HL-60 (cell line): ENCODE results near the gene CAST.
A peak's percentile ranks its signal among the peaks of the same experiment; 100 is the strongest.

Experiments used
- DNase-seq, 2 experiments: peaks; one replicate each; pipeline ENCODE4 v3.0.0-alpha.2; 2010 to 2020; ENCODE audit warnings: low read depth in 1 of 2, low spot score in 1 of 2
- H3K27ac ChIP-seq: fragments of 250-450 bp; sonication (Bioruptor Pico); replicated peaks from 2 replicates; pipeline ENCODE4 v1.5.1; 2020; ENCODE audit warnings: mild to moderate bottlenecking, moderate library complexity
- H3K27me3 ChIP-seq: fragments of 250-450 bp; sonication (Bioruptor Pico); 2 replicates; pipeline ENCODE4 v1.5.1; 2021; ENCODE audit warnings: mild to moderate bottlenecking, moderate library complexity; ENCODE audit not compliant: insufficient read depth, poor library complexity, severe bottlenecking
- H3K4me3 ChIP-seq: replicated peaks from 2 replicates; pipeline ENCODE4 v1.5.1; 2011; ENCODE audit warnings: mild to moderate bottlenecking, control low read depth, low read length; ENCODE audit not compliant: insufficient read depth
- GABPA ChIP-seq: IDR thresholded peaks from 2 replicates; pipeline ENCODE4 v1.6.1; 2012; ENCODE audit warnings: low read depth
- POLR2AphosphoS5 ChIP-seq: IDR thresholded peaks from 2 replicates; pipeline ENCODE4 v1.6.1; 2012; ENCODE audit warnings: low read depth
- REST ChIP-seq: IDR thresholded peaks from 2 replicates; pipeline ENCODE4 v1.6.1; 2012; ENCODE audit warnings: low read depth; ENCODE audit not compliant: insufficient replicate concordance
- SPI1 ChIP-seq: IDR thresholded peaks from 2 replicates; pipeline ENCODE4 v1.6.1; 2012; ENCODE audit warnings: low read depth, mild to moderate bottlenecking, borderline replicate concordance
- TF ChIP-seq, protein P1 (sequence below): IDR thresholded peaks from one replicate; pipeline ENCODE4 v1.5.1; 2011; ENCODE audit warnings: low read length, control low read depth, inconsistent platforms; ENCODE audit not compliant: insufficient read depth

CAST gene

DNA sequence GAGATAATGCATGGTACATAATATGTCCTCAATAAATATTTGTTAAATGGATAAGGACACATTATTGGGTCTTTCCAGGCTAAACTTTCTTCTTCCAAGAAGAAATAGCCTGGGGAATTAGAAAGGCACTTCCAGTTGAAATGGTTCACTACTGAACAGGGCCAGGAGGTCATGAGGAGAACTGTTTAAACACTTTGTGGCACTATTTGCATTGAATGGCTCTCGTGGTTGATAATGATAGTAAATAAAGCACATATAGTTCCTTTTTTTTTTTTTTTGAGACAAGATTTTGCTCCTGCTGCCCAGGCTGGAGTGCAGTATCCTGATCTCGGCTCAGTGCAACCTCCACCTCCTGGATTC is 19.9 kb upstream of the CAST start:
- Histone ChIP-seq H3K27ac (no peak overlapping the region), H3K27me3 (no peaks in the 10 kb centered on the region), H3K4me3 (no peak overlapping the region)
- TF ChIP-seq GABPA (no peak), REST (no peak), POLR2AphosphoS5 (no peak), SPI1 (no peak)
- TF ChIP-seq, protein P1, sequence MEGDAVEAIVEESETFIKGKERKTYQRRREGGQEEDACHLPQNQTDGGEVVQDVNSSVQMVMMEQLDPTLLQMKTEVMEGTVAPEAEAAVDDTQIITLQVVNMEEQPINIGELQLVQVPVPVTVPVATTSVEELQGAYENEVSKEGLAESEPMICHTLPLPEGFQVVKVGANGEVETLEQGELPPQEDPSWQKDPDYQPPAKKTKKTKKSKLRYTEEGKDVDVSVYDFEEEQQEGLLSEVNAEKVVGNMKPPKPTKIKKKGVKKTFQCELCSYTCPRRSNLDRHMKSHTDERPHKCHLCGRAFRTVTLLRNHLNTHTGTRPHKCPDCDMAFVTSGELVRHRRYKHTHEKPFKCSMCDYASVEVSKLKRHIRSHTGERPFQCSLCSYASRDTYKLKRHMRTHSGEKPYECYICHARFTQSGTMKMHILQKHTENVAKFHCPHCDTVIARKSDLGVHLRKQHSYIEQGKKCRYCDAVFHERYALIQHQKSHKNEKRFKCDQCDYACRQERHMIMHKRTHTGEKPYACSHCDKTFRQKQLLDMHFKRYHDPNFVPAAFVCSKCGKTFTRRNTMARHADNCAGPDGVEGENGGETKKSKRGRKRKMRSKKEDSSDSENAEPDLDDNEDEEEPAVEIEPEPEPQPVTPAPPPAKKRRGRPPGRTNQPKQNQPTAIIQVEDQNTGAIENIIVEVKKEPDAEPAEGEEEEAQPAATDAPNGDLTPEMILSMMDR: no peak
- no peak for DNase-seq

DNA sequence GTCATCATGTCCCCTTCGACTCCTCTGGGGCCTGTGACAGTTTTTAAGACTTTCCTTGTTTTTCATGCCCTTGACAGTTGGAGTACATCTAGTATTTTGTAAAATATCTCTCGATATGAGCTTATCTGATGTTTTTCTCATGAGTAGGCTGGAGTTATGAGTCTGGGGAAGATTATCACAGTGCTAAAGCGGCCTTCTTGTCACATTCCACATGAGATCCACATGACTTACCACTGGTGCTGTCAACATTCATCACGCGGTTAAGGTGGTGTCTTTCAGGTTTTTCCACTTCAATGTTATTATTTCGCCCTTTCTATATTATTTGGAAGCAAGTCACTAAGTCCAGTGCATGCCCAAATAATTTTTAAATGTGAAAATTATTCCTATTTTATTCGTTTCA is 17.1 kb upstream of the CAST start:
- H3K27me3 ChIP-seq: no peaks in the 10 kb centered on the region

DNA sequence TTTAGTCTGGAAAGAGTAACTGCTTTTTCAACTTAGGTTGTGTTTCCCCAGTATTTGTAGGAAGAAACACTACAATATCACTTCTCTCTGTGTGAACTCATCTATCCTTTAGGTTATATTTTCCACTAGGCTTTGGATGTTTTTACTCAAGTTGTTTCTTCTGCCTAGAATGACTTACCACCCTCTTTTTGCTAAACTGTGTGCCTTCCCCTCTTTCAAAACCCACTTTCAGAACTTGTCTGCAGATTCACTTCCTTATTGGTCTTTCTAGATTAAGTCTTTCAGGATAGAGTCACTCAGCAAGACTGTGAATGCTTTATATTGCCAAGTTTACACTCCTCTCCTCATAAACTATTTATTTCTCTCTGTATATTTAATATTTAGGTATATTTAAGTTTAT is 14.2 kb upstream of the CAST start:
- Histone ChIP-seq H3K27me3 (no peaks in the 10 kb centered on the region), H3K27ac (no peak overlapping the region), H3K4me3 (no peak overlapping the region)
- no peak for TF ChIP-seq GABPA
- TF ChIP-seq POLR2AphosphoS5: no peak
- TF ChIP-seq REST: no peak
- TF ChIP-seq SPI1: 0 out of 2 replicates have a peak, but pooled peaks have one; percentile 6
- TF ChIP-seq, protein P1: no peak
- DNase-seq: no peak

More for the DNA sequence above, 17.1 kb upstream of the CAST start:
- DNase-seq: no peak
- Histone ChIP-seq H3K27ac (no peak overlapping the region), H3K4me3 (no peak overlapping the region)
- no peak for TF ChIP-seq POLR2AphosphoS5
- TF ChIP-seq REST: no peak
- TF ChIP-seq SPI1: no peak

- Histone ChIP-seq H3K27me3 (no peaks in the 10 kb centered on the region), H3K27ac (no peak overlapping the region), H3K4me3 (no peak overlapping the region)
- DNase-seq: no peak
- TF ChIP-seq REST (no peak), SPI1 (no peak), POLR2AphosphoS5 (no peak), GABPA (no peak)
- TF ChIP-seq, protein P1: no peak
Observed at GRCh38 chr5:96648593-96648992, 13.6 kb upstream of the CAST start.
